SK-N-DZ (cell line): Measurements from ENCODE around the gene HTRA1.

ENCODE experiments used
- DNase-seq: peaks from one replicate; pipeline ENCODE4 v3.0.0-alpha.2; 2015; ENCODE audit warnings: low spot score

HTRA1 gene

GRCh38 chr10:122454603-122455080, 6.7 kb upstream of the HTRA1 start, which contains the start of gene ARMS2:
TSS of gene ARMS2 (plus strand) at chr10:122454653. CDS start at chr10:122454728, 75 bp downstream.
- DNase-seq, result no peak

GRCh38 chr10:122455376-122456079, 5.8 kb upstream of the HTRA1 start:
- DNase-seq, result no peak

- DNase-seq, result no peak
These were observed 3.4 kb upstream of the HTRA1 start for GRCh38 chr10:122457934-122458333.

- no peak for DNase-seq
These were observed 2.7 kb upstream of the HTRA1 start for GRCh38 chr10:122458693-122459092.

- DNase-seq, result no peak
These were observed 1.6 kb upstream of the HTRA1 start for GRCh38 chr10:122459561-122460273.

- DNase-seq, result no peak
These were observed 461 bp upstream of the HTRA1 start for GRCh38 chr10:122460891-122461293.

GRCh38 chr10:122461729-122462532, 578 bp downstream of the HTRA1 start:
- no peak for DNase-seq

GRCh38 chr10:122462533-122463465, 1.4 kb downstream of the HTRA1 start:
- no peak for DNase-seq

- no peak for DNase-seq
These were observed 2.3 kb downstream of the HTRA1 start for GRCh38 chr10:122463466-122464249.

GRCh38 chr10:122464250-122464510, 2.8 kb downstream of the HTRA1 start:
- no peak for DNase-seq

- no peak for DNase-seq
These were observed 3.2 kb downstream of the HTRA1 start for GRCh38 chr10:122464586-122464985.

- DNase-seq, result no peak
These were observed 4.2 kb downstream of the HTRA1 start for GRCh38 chr10:122465401-122466040.

- no peak for DNase-seq
These were observed 5.6 kb downstream of the HTRA1 start for GRCh38 chr10:122466951-122467381.

GRCh38 chr10:122467701-122468100, 6.3 kb downstream of the HTRA1 start:
- no peak for DNase-seq

- no peak for DNase-seq
These were observed 7.1 kb downstream of the HTRA1 start for GRCh38 chr10:122468307-122468925.

GRCh38 chr10:122468926-122469781, 7.8 kb downstream of the HTRA1 start:
- no peak for DNase-seq

- DNase-seq, result no peak
These were observed 8.5 kb downstream of the HTRA1 start for GRCh38 chr10:122469848-122470247.

- DNase-seq, result no peak
These were observed 10.3 kb downstream of the HTRA1 start for GRCh38 chr10:122471531-122472177.
